Activated CD4-positive, CD25-positive, alpha-beta regulatory T cell treated with anti-CD3 and anti-CD28 coated beads, Interleukin-2, amount 50 U/mL, for 16 hours (primary cell): Measurements from ENCODE around the gene DGKB.

Experiments used
- DNase-seq: peaks from one replicate; pipeline ENCODE4 v3.0.0-alpha.2; 2020; ENCODE audit warnings: low read depth, low spot score

The DGKB gene

GRCh38 chr7:14859267-14859666, 43.3 kb downstream of the DGKB start:
- DNase-seq: no peak

GRCh38 chr7:14858866-14859265, 43.7 kb downstream of the DGKB start:
- no peak for DNase-seq

GRCh38 chr7:14858410-14858809, 44.1 kb downstream of the DGKB start:
- DNase-seq: no peak

GRCh38 chr7:14855033-14855794, 47.3 kb downstream of the DGKB start:
- no peak for DNase-seq

GRCh38 chr7:14854471-14854870, 48.1 kb downstream of the DGKB start:
- DNase-seq: no peak

GRCh38 chr7:14851610-14852009, 50.9 kb downstream of the DGKB start:
- no peak for DNase-seq

GRCh38 chr7:14850039-14850438, 52.5 kb downstream of the DGKB start:
- DNase-seq: no peak

- no peak for DNase-seq
These were observed 56.1 kb downstream of the DGKB start for GRCh38 chr7:14846405-14846804.

- no peak for DNase-seq
These were observed 58.8 kb downstream of the DGKB start for GRCh38 chr7:14843755-14844154.

- no peak for DNase-seq
These were observed 60.0 kb downstream of the DGKB start for GRCh38 chr7:14842523-14842922.

- DNase-seq: no peak
These were observed 60.7 kb downstream of the DGKB start for GRCh38 chr7:14841869-14842268.

- DNase-seq: no peak
These were observed 61.5 kb downstream of the DGKB start for GRCh38 chr7:14841086-14841485.

GRCh38 chr7:14839307-14839706, 63.2 kb downstream of the DGKB start:
- DNase-seq: no peak

GRCh38 chr7:14837216-14837615, 65.3 kb downstream of the DGKB start:
- no peak for DNase-seq

- no peak for DNase-seq
These were observed 65.9 kb downstream of the DGKB start for GRCh38 chr7:14836571-14837189.

GRCh38 chr7:14836006-14836405, 66.5 kb downstream of the DGKB start:
- DNase-seq: no peak

GRCh38 chr7:14835384-14835783, 67.2 kb downstream of the DGKB start:
- DNase-seq: no peak

- no peak for DNase-seq
These were observed 67.7 kb downstream of the DGKB start for GRCh38 chr7:14834883-14835282.

- DNase-seq: no peak
These were observed 68.1 kb downstream of the DGKB start for GRCh38 chr7:14834456-14834855.

GRCh38 chr7:14833707-14834106, 68.8 kb downstream of the DGKB start:
- DNase-seq: no peak

GRCh38 chr7:14828053-14828452, 74.5 kb downstream of the DGKB start:
- no peak for DNase-seq

GRCh38 chr7:14826426-14826825, 76.1 kb downstream of the DGKB start:
- no peak for DNase-seq

- no peak for DNase-seq
These were observed 76.6 kb downstream of the DGKB start for GRCh38 chr7:14825912-14826311.

GRCh38 chr7:14822481-14822854, 80.1 kb downstream of the DGKB start:
- DNase-seq: no peak
